Measurements from ENCODE around the gene NAALADL2.

DNA sequence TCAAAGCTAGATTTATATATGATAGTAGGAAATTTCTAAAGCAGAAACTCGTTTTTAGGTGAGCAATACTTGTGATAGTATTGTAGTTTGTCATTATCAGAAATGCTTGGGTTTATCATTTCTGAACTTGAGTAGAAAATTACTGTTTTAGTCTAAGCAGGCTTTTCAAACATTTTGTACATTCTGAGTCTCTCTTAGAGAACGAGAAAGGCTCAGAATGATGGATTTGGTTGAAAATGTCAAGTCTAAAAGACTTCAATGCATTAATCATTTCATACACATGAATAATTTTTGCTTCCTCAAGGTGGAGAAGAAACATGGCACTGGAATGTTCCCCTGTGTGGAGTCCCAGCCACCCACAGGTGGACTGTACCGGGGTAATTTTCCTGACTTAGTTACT, 387.1 kb downstream of the NAALADL2 start:
- TF ChIP-seq, protein P1, sequence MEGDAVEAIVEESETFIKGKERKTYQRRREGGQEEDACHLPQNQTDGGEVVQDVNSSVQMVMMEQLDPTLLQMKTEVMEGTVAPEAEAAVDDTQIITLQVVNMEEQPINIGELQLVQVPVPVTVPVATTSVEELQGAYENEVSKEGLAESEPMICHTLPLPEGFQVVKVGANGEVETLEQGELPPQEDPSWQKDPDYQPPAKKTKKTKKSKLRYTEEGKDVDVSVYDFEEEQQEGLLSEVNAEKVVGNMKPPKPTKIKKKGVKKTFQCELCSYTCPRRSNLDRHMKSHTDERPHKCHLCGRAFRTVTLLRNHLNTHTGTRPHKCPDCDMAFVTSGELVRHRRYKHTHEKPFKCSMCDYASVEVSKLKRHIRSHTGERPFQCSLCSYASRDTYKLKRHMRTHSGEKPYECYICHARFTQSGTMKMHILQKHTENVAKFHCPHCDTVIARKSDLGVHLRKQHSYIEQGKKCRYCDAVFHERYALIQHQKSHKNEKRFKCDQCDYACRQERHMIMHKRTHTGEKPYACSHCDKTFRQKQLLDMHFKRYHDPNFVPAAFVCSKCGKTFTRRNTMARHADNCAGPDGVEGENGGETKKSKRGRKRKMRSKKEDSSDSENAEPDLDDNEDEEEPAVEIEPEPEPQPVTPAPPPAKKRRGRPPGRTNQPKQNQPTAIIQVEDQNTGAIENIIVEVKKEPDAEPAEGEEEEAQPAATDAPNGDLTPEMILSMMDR (conservative IDR thresholded peaks at IDR 0.05 in 1 of 2, IDR thresholded peaks at IDR 0.05 in 1 of 2; ENCODE audit: extremely low read depth in 1 of 2, insufficient read depth in 1 of 2, low read depth in 1 of 2, low read length in 2 of 2): no peak
- no peak for TF ChIP-seq EZH2 (IDR thresholded peaks at IDR 0.05; ENCODE audit: borderline replicate concordance, low read length)

All from mammary epithelial cell (primary cell).